ENCODE results near the gene DLK1. TPM values are rescaled to one million over a fixed set of nuclear protein-coding genes. Genes with fewer than 3 reads are reported as not detected.
A peak's percentile ranks its signal among the peaks of the same experiment; 100 is the strongest.

DLK1 gene
- total and polyA plus RNA-seq, 2 of the 13 experiments (the other 11 are each of a cell fraction or from before 2014, with no cell fraction given) = 95.5 to 312 TPM

- TF ChIP-seq CTCF (CRISPR knock-in tag; IDR thresholded peaks at IDR 0.05) (0 out of 2 replicates have a peak, but pooled peaks have one; percentile 12), ZFP41 (CRISPR knock-in tag; IDR thresholded peaks at IDR 0.05; ENCODE audit: borderline replicate concordance) (no peak), ZBTB37 (CRISPR knock-in tag; IDR thresholded peaks at IDR 0.05) (no peak)
Measured at GRCh38 chr14:100748944-100749343, 22.3 kb downstream of the DLK1 start (continued).

GRCh38 chr14:100749967-100750597 is 23.4 kb downstream of the DLK1 start:
- H3K79me2 ChIP-seq (ENCODE audit: insufficient read depth, low read length) = no peaks in the 10 kb centered on the region
- CTCF ChIA-PET (ENCODE audit: low intra/inter-chr PET ratio, low total read pairs) = no interaction called here
- peak overlapping the region; percentile 46; the same call in 1 of the 2 replicates for H3K9ac ChIP-seq (ENCODE audit: insufficient read depth, low read depth, low read length)
- H3K27me3 ChIP-seq (ENCODE audit: control insufficient read depth in 1 of 2, insufficient read depth in 2 of 2, low read length in 2 of 2) = no peaks in the 10 kb centered on the region
- ATAC-seq (peak; percentile 62), FAIRE-seq (peak; percentile 71), DNase-seq (ENCODE audit: low spot score) (peak; percentile 88)
- no peaks in the 10 kb centered on the region for H3K9me3 ChIP-seq (ENCODE audit: low read length)
- BruUV-seq (replicated peaks) = no TSS peak
- no peak overlapping the region for H2AFZ ChIP-seq (ENCODE audit: low read length)
- POLR2A ChIA-PET = interaction anchor here (0.7 to 2.7 kb wide), 21 partner anchors 10 to 538 kb away, joined by 3 to 102 read pairs (median 5); no protein-coding TSS in a partner anchor
- H3K4me2 ChIP-seq (ENCODE audit: low read depth, low read length) = peak overlapping the region; percentile 71
- intact Hi-C loops (cut with micrococcal nuclease; ENCODE audit: unreplicated experiment) = loop anchor here (2.0 kb wide), 1 partner anchor 151 kb away; no protein-coding TSS in a partner anchor
- H3K27ac ChIP-seq (ENCODE audit: extremely low read length, insufficient read depth, low read length) = peak overlapping the region; percentile 93
- H3K4me1 ChIP-seq (ENCODE audit: insufficient read depth, low read length) = peaks cover 85% of the 10 kb centered on the region
- no peaks in the 10 kb centered on the region for H4K20me1 ChIP-seq (ENCODE audit: insufficient read depth, low read length)
- peak overlapping the region in 1 of 3 experiments; percentile 20; a peak in 1 of 6 replicates for H3K4me3 ChIP-seq (replicated peaks in 1 of 3; ENCODE audit: insufficient read depth in 1 of 3, low read depth in 2 of 3, low read length in 3 of 3)
- H3K36me3 ChIP-seq (replicated peaks in 1 of 2; ENCODE audit: control insufficient read depth in 1 of 2, insufficient read depth in 2 of 2, low read length in 2 of 2) = no peaks in the 10 kb centered on the region
- WGBS (ENCODE audit: low lambda C conversion rate) = 27% methylated on average over 10 of the region's 10 CpGs
- in situ Hi-C loops (cut with HindIII; ENCODE audit: extremely low pct_ligation_motif_present, low pct_unique_long_range_greater_than_20kb) = no loop called here
- TF ChIP-seq ZNF30 (CRISPR knock-in tag; IDR thresholded peaks at IDR 0.05) (no peak), ZBTB38 (CRISPR knock-in tag; IDR thresholded peaks at IDR 0.05) (peak; percentile 39; the same call in 1 of the 2 replicates), ZNF431 (CRISPR knock-in tag; IDR thresholded peaks at IDR 0.05; ENCODE audit: borderline replicate concordance, low read depth) (no peak), SNAPC2 (CRISPR knock-in tag; IDR thresholded peaks at IDR 0.05) (no peak), ZNF891 (CRISPR knock-in tag; IDR thresholded peaks at IDR 0.05) (no peak), EZH2 (conservative IDR thresholded peaks at IDR 0.05; ENCODE audit: low read depth, low read length) (no peak), ZFP36L2 (CRISPR knock-in tag; IDR thresholded peaks at IDR 0.05) (no peak), BRCA1 (CRISPR knock-in tag; IDR thresholded peaks at IDR 0.05) (no peak)
